ENCODE results near the gene ING3. TPM values are rescaled to one million over a fixed set of nuclear protein-coding genes. Genes with fewer than 3 reads are reported as not detected.

Gene ING3
- total and polyA plus RNA-seq, 9 of the 15 experiments (the other 6 are each of a cell fraction or from before 2014, with no cell fraction given), result 22.8 to 233 (median 50.4) TPM

DNA sequence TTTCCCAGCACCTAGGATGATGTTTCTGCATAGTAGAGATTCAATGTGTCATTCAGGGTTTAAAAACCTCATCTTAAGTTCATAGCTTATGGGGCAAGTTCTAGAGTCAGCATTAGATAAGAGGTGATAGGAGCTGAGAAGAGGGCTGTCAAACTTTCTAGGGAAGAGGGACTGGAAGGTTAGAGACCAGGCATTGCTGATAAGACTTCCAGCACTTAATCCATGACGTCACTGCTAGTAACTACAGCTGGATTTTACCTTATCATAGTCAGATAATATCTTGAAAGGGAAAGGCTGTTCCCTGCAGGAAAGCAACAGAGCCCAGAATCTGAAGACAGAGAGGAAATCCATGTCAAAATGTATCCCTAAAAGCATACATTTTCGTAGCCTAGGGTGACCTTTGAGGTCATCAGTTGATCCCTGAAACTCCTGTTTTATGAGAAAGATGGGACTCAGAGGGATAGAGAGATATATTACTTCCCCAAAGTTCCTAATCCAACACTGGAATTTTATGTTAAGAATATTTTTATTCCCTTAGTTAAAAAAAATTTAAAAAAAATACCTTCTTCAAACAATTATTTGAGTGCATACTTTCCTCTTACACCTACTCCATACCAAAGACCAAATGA, 34.7 kb downstream of the ING3 start (continued):
- TF ChIP-seq, protein P1, sequence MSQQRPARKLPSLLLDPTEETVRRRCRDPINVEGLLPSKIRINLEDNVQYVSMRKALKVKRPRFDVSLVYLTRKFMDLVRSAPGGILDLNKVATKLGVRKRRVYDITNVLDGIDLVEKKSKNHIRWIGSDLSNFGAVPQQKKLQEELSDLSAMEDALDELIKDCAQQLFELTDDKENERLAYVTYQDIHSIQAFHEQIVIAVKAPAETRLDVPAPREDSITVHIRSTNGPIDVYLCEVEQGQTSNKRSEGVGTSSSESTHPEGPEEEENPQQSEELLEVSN (IDR thresholded peaks at IDR 0.05; ENCODE audit: borderline replicate concordance in 1 of 2, extremely low read depth in 1 of 2, insufficient read depth in 1 of 2, insufficient read length in 1 of 2, low read depth in 1 of 2, low read length in 1 of 2, poor library complexity in 1 of 2, severe bottlenecking in 1 of 2), result no peak
- TF ChIP-seq ZNF778 (CRISPR knock-in tag; IDR thresholded peaks at IDR 0.05) (no peak), IFI16 (CRISPR knock-in tag; IDR thresholded peaks at IDR 0.05) (no peak), NFIC (IDR thresholded peaks at IDR 0.05) (no peak), NR2F6 (CRISPR knock-in tag; IDR thresholded peaks at IDR 0.05) (no peak), BACH1 (tag; IDR thresholded peaks at IDR 0.05) (no peak), SRSF7 (optimal IDR thresholded peaks at IDR 0.05; ENCODE audit: low read depth, low read length) (no peak), RUNX1 (IDR thresholded peaks at IDR 0.05; ENCODE audit: low read depth) (no peak), CREM (IDR thresholded peaks at IDR 0.05; ENCODE audit: low read depth) (peak; percentile 94), ARNT (IDR thresholded peaks at IDR 0.05) (no peak), SRF (CRISPR knock-in tag; IDR thresholded peaks at IDR 0.05) (no peak), NONO (IDR thresholded peaks at IDR 0.05; ENCODE audit: low read depth in 2 of 2, low read length in 1 of 2) (no peak), HMG20B (CRISPR knock-in tag; IDR thresholded peaks at IDR 0.05) (no peak), BRD4 (IDR thresholded peaks at IDR 0.05) (no peak), MEF2A (IDR thresholded peaks at IDR 0.05; ENCODE audit: control insufficient read depth, low read depth, low read length) (no peak), PTTG1 (tag; IDR thresholded peaks at IDR 0.05; ENCODE audit: low read depth) (no peak), PHB (CRISPR knock-in tag; IDR thresholded peaks at IDR 0.05) (no peak), PRPF4 (IDR thresholded peaks at IDR 0.05; ENCODE audit: insufficient read depth, low read depth, low read length, poor library complexity, severe bottlenecking) (no peak), POLR2AphosphoS5 (IDR thresholded peaks at IDR 0.05; ENCODE audit: control insufficient read depth, insufficient read depth, low read depth, low read length) (no peak), GTF2A2 (tag; IDR thresholded peaks at IDR 0.05) (peak; percentile 20; the same call in 1 of the 2 replicates), HDGF (IDR thresholded peaks at IDR 0.05) (no peak), NCOA4 (IDR thresholded peaks at IDR 0.05; ENCODE audit: partially characterized antibody) (no peak), SMAD2 (IDR thresholded peaks at IDR 0.05; ENCODE audit: low read depth, low read length) (no peak), SMAD3 (CRISPR knock-in tag; conservative IDR thresholded peaks at IDR 0.05) (no peak; the same call in 1 of the 2 replicates), NCOA6 (IDR thresholded peaks at IDR 0.05) (no peak), POLR2H (tag; IDR thresholded peaks at IDR 0.05; ENCODE audit: low read depth) (no peak), POLR3G (IDR thresholded peaks at IDR 0.05; ENCODE audit: extremely low read depth, insufficient read length, insufficient replicate concordance) (no peak)
- TF ChIP-seq, protein P2, sequence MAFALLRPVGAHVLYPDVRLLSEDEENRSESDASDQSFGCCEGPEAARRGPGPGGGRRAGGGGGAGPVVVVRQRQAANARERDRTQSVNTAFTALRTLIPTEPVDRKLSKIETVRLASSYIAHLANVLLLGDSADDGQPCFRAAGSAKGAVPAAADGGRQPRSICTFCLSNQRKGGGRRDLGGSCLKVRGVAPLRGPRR (CRISPR knock-in tag; IDR thresholded peaks at IDR 0.05), result no peak
- TF ChIP-seq, protein P3, sequence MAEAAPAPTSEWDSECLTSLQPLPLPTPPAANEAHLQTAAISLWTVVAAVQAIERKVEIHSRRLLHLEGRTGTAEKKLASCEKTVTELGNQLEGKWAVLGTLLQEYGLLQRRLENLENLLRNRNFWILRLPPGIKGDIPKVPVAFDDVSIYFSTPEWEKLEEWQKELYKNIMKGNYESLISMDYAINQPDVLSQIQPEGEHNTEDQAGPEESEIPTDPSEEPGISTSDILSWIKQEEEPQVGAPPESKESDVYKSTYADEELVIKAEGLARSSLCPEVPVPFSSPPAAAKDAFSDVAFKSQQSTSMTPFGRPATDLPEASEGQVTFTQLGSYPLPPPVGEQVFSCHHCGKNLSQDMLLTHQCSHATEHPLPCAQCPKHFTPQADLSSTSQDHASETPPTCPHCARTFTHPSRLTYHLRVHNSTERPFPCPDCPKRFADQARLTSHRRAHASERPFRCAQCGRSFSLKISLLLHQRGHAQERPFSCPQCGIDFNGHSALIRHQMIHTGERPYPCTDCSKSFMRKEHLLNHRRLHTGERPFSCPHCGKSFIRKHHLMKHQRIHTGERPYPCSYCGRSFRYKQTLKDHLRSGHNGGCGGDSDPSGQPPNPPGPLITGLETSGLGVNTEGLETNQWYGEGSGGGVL (CRISPR knock-in tag; IDR thresholded peaks at IDR 0.05), result no peak
